T1000 (cell line): ENCODE measurements around the gene GLUD1.
A peak's percentile ranks its signal among the peaks of the same experiment; 100 is the strongest.
"Not testable (repeated sequence)": the region's sequence is repeated elsewhere in the genome, so short reads cannot be mapped to it uniquely, and the experiment has no call there.

Experiments used
- DNase-seq: peaks from one replicate; lab custom pipeline; 2025; ENCODE audit warnings: mixed read lengths; lab: John Stamatoyannopoulos, UW

GLUD1 gene

DNA sequence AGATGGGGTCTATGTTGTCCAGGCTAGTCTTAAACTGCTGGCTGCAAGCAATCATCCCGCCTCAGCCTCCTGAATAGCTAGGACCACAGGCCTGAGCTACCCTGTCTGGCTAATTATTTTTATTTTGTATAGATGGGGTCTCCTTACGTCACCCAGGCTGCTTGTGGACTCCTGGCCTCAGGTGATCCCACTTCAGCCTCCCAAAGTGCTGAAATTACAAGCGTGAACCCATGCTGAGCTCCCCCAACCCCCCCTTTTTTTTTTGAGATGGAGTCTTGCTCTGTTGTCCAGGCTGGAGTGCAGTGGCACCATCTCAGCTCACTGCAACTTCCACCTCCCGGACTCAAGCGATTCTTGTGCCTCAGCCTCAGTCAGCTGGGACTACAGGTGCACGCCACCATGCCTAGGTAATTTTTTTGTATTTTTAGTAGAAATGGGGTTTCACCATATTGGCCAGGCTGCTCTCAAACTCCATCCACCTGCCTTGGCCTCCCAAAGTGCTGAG, 49.2 kb downstream of the GLUD1 start:
- DNase-seq: no peak

DNA sequence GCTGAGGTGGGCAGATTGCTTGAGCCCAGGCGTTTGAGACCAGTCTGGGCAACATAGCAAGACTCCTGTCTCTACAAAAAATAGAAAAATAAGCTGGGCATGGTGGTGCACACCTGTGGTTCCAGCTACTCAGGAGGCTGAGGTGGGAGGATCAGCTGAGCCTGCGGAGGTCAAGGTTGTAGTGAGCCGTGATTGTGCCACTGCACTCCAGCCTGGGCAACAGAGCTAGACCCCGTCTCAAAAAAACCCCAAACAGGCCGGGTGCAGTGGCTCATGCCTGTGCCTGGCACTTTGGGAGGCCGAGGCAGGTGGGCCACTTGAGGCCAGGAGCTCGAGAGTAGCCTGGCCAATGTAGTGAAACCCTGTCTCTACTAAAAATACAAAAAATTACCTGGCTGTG, 51.1 kb downstream of the GLUD1 start:
- not testable (repeated sequence) for DNase-seq

DNA sequence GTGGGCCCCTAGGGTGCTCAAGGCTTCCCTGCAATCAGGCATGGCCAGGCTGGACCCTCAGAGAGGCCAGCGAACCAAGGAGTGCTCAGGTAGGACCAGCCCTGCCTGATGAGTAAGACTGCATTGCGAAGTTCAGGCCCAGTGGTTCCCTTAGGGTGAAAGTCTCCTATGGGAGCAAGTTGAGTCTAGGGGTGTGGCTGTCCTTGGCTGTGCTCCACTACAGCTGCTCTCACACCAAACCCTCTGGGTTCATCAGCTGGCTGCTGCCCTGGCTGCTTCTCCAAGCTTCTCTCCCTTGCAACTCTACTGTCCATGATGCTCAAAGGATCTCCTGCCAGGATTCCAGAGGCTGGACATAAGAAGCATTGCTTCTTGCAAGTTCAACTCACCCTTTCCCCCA, 55.9 kb downstream of the GLUD1 start:
- DNase-seq: no peak

DNA sequence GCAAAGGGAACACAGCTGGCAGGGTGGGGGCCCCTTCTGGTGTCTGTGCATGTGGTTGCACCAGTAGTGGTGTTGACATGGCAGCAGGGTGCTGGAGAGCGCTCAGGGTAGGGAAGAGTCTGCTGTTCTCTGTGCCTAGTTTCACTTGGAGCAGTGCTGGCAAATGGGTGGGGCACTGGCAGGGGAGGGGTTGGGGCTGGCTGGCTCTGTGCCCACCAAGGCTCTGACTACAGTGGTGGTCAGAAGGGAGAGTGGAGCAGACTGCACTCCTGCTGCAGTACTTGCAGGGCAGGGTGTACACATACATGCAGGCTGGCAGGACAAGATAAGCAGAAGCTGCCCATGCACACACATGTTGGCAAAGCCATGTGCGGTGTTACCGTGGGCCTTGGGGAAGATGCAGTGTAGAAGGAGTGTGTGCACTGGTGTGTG, 56.3 kb downstream of the GLUD1 start:
- DNase-seq: no peak

DNA sequence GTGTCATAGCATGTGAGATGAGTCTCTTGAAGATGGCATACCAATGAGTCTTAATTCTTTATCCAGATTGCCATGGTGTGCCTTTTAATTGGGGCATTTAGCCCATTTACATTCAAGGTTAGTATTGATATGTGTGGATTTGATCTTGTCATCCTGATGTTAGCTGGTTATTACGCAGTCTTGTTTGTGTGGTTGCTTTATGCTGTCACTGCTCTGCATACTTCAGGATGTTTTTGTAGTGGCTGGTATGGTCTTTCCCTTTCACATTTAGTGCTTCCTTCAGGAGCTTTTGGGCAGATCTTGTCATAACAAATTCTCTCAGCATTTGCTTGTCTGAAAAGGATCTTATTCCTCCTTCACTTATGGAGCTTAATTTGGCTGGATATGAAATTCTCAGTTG, 58.0 kb downstream of the GLUD1 start:
- DNase-seq: no peak

DNA sequence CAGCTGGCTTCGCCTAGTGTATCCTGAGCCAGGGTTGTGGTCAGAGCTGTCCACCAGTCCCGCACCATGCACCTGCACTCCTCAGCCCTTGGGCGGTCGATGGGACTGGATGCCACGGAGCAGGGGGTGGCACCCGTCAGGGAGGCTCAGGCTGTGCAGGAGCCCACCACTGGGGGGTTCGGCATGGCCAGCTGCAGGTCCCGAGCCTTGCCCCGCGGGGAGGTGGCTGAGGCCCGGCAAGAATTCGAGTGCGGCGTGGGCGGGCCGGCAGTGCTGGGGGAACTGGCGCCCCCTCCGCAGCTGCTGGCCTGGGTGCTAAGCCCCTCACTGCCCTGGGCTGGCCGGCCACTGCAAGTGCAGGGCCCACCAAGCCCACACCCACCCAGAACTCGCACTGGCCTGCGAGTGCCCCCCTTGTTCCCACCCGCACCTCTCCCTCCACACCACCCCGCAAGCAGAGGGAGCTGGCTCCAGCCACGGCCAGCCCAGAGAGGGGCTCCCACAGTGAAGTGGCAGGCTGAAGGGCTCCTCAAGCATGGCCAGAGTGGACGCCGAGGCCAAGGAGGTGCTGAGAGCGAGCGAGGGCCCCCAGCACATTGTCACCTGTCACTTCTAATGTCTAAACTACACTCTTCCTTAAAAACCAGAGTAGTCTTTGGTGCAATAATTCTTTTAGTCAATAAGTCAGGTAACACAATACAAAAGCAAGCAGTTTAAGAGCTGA, 63.6 kb downstream of the GLUD1 start:
- DNase-seq: no peak

DNA sequence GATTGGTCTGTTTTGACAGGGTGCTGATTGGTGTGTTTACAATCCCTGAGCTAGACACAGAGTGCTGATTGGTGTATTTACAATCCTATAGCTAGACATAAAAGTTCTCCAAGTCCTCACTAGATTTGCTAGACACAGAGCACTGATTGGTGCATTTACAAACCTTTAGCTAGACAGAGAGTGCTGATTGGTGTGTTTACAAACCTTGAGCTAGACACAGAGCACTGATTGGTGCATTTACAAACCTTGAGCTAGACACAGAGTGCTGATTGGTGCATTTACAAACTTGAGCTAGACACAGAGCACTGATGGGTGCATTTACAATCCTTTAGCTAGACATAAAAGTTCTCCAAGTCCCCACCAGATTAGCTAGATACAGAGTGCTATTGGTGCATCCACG, 64.2 kb downstream of the GLUD1 start:
- DNase-seq: not testable (repeated sequence)

DNA sequence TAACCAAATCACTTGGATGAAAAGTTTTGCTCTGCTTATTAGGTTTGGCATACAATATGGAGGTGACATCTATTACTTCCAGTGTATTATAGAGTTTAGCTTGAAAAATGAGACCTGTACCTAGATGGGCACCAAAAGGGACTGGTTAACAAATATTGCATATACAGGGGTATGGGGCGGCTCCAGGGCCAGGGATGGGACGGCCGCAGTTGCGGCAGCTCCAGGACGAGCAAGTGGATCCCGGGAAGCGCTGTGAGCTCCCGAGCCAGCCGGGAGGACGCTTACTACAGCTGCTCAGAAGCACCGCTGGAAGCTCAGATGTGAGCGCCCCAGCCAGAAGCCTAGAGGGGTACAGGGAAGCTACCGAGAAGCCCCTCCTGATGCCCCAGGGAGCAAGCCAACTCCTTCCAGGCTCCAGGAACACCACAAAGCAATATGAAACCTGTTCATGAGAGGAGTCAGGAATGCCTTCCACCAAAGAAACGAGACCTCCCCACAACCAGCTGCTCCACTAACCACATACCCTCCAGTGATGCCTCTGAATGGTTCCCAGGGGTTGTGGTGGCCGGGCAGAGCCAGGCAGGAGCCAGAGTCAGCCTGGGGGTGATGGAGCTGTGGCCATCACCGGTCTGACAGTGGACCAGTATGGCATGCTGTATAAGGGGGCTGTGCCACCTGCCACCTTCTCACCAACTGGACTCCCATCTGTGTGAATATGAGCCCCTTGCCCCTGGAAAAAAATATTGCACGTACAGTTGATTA, 67.7 kb downstream of the GLUD1 start:
- DNase-seq: not testable (repeated sequence)

DNA sequence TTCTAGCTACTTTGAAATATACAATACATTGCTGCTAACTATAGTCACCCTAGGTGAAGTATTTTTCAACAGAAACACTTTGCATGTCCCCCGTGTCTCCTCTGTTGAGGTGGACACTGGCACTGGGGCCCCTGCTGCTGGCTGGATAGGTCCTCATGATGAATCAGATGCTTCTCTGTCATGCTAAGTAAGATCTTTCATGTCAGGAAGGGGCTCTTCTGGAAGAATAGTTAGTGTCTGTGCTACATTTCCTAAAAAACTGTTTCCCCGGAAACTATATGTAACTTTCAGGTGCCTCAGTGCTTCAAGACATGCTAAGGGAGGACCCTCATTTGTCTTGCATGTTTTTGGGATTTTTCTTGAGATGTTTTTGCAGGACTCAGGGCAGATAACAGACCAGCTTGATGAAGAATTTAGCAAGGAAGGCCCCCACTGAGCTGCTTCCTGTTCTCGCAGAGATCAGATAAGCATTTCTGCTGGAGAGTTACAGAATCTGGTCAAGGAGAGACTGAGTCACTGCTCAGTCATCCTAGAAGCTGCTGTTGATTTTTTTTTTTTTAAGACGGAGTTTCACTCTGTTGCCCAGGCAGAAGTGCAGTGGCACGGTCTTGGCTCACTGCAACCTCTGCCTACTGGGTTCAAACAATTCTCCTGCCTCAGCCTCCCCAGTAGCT, 69.2 kb downstream of the GLUD1 start:
- DNase-seq: peak; percentile 28

DNA sequence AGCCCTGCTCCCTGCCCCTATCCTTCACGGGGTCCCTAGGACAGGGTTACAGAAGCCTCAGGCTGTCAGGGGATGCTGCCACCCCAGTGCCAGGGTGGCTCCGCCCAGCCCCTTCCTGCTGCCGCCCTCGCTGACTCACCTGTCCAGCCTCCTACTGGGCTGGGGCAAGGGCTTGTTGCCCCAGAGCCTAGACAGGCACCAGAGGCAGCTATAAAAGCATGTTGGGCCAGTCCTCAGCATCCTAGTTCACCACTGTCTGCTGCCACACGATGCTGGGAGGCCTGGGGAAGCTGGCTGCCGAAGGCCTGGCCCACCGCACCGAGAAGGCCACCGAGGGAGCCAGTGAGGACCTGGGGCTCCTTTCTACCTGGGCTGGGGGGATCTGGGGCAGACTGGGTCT, 74.6 kb downstream of the GLUD1 start, which contains the start of gene FAM25A:
Gene FAM25A (plus strand): TSS at position 239 of the 400 bp plus-strand sequence. CDS start 31 bp downstream, at position 270.
- not testable (repeated sequence) for DNase-seq

DNA sequence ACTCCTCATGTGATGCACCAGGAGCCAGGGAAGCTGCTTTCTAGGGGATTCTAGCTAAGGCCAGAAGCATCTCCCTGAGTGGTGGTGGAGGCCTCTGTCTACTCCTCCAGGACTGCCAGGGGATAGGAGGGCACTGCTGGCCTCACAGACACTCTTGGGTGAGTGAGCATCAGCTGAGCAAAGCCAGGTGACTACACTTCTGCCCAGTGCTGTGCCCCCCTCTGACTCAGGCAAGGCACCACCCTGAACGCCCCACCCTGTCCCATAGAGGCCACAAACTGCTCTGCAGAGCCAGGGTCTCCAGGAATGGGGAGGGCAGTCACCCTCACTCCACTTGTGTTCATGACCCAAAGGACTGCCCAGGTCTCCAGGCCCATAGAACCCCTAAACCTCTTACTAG, 75.1 kb downstream of the GLUD1 start:
- DNase-seq: not testable (repeated sequence)

DNA sequence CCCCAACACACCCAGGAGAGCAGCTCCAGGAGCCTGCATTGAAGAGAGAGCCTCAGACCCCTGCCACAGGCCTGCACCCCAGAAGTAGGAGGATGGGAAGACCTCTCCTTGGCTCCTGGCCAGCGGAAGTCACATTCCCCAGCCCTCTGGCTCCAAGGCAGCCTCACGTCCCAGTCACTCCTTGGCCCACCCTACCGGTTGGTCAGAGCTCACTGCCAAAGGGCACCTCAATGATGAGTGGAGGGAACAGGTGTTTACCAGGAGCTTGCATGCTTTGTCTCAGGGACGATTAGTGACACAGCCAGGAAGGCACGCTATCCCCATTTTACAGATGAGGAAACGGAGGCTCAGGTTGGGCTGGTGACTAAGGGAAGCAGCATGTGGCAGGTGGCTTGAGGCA, 75.6 kb downstream of the GLUD1 start:
- not testable (repeated sequence) for DNase-seq

DNA sequence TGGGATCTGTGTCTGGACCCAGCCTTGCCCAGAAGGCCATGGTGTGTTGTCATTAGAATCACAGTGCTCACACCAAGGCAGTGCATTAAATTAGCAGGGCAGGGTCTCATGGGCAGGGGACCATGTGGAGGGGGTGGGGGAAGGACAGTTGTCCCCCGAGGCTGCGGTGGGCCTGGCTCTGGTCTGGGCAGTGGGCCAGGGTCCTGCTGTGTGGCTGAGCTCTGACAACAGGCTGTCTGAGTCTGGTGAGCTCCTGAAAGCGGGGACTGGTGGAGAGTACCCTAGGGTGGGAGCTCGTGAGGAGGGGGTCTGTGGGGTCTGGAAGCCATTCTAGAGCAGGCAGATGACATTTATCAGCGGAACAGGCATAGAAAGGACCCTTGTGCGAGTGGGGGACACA, 76.5 kb downstream of the GLUD1 start:
- not testable (repeated sequence) for DNase-seq

DNA sequence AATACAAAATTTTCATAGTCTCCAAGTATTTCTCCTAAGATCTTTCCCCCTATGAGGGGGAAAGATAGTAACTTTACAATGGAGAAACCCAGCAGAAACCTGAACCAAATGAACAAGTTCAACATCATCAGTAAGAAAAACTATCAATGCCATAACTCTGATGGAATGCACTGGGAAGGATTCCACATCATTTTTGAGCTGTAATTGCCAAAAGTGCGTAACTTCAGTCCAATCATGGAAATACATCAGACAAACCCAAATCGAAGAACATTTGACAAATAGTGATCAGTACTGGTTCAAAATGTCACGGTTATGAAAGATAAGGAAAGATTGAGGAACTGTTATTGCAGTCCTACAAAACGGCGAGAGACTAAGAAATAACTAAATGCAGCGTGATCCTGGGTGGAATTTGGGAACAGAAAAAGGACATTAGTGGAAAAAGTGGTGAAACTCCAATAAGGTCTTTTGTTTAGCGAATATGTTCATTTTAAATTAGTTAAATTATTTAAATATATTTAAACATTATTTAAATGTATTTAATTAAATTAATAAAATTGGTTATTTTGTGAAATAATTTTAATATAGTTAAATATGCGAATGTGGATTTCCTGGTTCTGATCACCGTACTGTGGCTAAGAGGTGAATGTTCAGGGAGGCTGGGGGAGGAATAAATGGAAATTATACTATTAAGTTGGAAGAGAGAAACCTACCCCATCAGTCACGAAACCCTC, 79.5 kb downstream of the GLUD1 start:
- DNase-seq: not testable (repeated sequence)

DNA sequence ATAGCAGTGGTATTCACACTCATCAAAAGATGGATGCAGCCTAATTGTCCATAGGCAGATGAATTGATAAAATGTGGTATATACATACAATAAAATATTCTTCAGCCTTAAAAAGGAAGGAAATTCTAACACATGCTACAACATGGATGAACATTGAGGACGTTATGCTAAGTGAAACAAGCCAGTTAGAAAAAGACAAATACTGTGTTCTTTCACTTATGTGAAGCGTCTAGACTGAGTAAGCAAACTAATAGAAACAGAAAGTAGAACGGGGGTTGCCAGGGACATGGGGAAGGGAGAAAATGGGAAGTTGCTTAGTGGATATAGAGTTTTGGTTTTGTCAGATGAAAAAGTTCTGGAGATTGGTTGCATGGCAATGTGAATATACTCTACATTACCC, 81.1 kb downstream of the GLUD1 start:
- DNase-seq: not testable (repeated sequence)

DNA sequence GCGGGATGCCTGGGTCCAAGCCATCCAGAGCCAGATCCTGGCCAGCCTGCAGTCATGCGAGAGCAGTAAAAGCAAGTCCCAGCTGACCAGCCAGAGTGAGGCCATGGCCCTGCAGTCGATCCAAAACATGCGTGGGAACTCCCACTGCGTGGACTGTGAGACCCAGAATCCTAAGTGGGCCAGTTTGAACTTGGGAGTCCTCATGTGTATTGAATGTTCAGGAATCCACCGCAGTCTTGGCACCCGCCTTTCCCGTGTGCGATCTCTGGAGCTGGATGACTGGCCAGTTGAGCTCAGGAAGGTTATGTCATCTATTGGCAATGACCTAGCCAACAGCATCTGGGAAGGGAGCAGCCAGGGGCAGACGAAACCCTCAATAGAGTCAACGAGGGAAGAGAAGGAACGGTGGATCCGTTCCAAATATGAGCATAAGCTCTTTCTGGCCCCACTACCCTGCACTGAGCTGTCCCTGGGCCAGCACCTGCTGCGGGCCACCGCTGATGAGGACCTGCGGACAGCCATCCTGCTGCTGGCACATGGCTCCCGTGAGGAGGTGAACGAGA, 85.4 kb downstream of the GLUD1 start:
- DNase-seq: not testable (repeated sequence)

DNA sequence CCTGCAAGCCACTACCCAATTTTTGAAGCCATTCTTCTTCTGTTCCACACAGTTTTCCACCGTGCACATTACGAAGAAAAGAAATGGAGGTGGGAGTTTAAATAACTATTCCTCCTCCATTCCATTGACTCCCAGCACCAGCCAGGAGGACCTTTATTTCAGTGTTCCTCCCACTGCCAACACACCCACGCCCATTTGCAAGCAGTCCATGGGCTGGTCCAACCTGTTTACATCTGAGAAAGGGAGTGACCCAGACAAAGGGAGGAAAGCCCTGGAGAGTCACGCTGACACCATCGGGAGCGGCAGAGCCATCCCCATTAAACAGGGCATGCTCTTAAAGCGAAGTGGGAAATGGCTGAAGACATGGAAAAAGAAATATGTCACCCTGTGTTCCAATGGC, 86.3 kb downstream of the GLUD1 start:
- not testable (repeated sequence) for DNase-seq

DNA sequence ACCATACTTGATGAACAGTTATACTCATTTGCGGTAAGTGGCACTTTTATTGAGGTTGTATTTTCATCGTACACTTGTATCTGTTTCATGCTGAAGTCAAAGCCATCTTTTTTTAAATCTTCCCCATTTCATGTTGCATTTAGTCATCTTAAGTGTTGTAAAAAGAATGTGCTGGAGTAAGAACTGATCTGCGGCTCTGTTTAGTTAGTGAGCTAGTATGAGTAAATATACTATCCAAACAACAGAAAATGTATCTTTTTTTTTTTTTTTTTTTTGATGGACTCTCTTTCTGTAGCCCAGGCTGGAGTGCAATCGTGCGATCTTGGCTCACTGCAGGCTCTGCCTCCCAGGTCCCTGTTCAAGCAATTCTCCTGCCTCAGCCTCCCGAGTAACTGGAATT, 87.0 kb downstream of the GLUD1 start:
- DNase-seq: not testable (repeated sequence)

DNA sequence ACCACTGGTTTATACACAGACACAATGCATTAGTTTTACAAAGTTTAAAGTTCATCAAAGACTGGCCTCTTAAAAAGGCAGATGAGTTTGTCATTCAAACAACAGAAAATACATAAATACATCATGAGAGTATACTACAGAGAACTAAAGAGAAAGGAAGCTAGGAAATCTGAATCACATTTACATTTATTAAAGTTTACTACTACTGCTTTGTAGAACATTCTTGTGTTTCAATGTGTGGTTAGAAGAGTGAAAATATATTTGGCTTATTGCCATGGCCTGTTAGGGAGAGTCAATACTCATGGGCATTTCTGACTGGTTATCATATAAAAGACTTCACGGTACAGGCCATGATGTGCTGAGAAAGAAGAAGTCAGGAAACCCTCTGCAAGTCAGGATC, 87.5 kb downstream of the GLUD1 start:
- not testable (repeated sequence) for DNase-seq

DNA sequence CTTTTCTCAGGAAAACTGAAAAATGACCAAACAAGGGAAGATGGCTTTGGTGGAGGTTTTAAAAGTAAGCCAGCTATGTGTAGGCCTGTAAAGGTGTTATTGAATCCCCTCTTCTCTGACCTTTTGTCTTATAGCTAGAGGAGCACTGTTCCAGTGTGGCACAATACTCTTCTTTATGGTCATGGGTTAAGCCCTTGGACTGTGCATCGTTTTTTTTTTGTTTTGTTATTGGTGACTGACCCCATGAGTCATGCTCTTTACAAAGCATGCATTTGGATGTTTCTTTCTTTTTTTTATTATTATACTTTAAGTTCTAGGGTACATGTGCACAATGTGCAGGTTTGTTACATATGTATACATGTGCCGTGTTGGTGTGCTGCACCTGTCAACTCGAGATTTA, 94.2 kb downstream of the GLUD1 start:
- no peak for DNase-seq
